Measurements from ENCODE around the gene PTPN18.

DNA sequence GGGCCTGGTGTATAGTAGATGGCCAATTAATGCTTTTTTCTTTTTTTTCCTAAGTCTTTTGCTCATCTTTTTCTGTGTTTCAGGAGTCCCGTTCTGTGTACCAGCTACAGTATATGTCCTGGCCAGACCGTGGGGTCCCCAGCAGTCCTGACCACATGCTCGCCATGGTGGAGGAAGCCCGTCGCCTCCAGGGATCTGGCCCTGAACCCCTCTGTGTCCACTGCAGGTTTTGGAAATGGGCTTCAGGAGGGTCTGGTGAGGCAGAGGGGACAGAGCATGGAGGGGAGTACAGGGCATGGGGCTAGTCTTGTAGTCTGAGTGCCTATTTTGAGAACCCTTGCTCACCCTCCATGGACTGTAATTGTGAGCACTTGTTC lies 14.1 kb downstream of the PTPN18 start:
- TF ChIP-seq CTCF (IDR thresholded peaks at IDR 0.05; ENCODE audit: extremely low read depth in 1 of 2, insufficient read depth in 1 of 2, low read depth in 1 of 2, low read length in 2 of 2): no peak
- no peak for TF ChIP-seq EZH2 (IDR thresholded peaks at IDR 0.05; ENCODE audit: borderline replicate concordance, low read depth, low read length, severe bottlenecking)
- TF ChIP-seq POLR2A (IDR thresholded peaks at IDR 0.05; ENCODE audit: low read depth, low read length): no peak
- TF ChIP-seq POLR2AphosphoS5 (IDR thresholded peaks at IDR 0.05; ENCODE audit: insufficient read depth, low read depth, low read length): no peak
- no peak for TF ChIP-seq JUN (IDR thresholded peaks at IDR 0.05; ENCODE audit: borderline replicate concordance, insufficient read depth, insufficient read length, low read depth)
- TF ChIP-seq MYC (IDR thresholded peaks at IDR 0.05; ENCODE audit: low read depth, low read length): no peak
- TF ChIP-seq, protein P1, sequence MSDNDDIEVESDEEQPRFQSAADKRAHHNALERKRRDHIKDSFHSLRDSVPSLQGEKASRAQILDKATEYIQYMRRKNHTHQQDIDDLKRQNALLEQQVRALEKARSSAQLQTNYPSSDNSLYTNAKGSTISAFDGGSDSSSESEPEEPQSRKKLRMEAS (IDR thresholded peaks at IDR 0.05; ENCODE audit: insufficient read depth, insufficient read length): no peak
- TF ChIP-seq GATA2 (IDR thresholded peaks at IDR 0.05; ENCODE audit: insufficient read depth, insufficient read length, low read depth, low read length): no peak
- TF ChIP-seq FOS (IDR thresholded peaks at IDR 0.05; ENCODE audit: borderline replicate concordance, insufficient read depth, low read length): no peak
